ENCODE data around the gene ARPC1A.

ARPC1A gene

GRCh38 chr7:99362801-99363200, 37.1 kb downstream of the ARPC1A start:
- H4K20me1 ChIP-seq (ENCODE audit: insufficient read depth, low read length), result no peaks in the 10 kb centered on the region
- H3K9me3 ChIP-seq (ENCODE audit: low read length), result no peaks in the 10 kb centered on the region
- H2AFZ ChIP-seq (ENCODE audit: low read length), result no peak overlapping the region
- H3K9ac ChIP-seq (ENCODE audit: low read length), result no peak overlapping the region
- no peaks in the 10 kb centered on the region for H3K4me1 ChIP-seq (ENCODE audit: insufficient read depth, low read length, severe bottlenecking)
- no peaks in the 10 kb centered on the region for H3K27me3 ChIP-seq (ENCODE audit: insufficient read depth, low read length)
- H3K4me3 ChIP-seq (ENCODE audit: low read depth, low read length, poor library complexity, severe bottlenecking), result no peak overlapping the region
- no peak for TF ChIP-seq CTCF (IDR thresholded peaks at IDR 0.05; ENCODE audit: low read length)
- no peaks in the 10 kb centered on the region for H3K79me2 ChIP-seq (ENCODE audit: insufficient read depth, low read length)
- H3F3A ChIP-seq (ENCODE audit: insufficient read depth, low read length), result 0 out of 2 replicates have a peak, but pooled peaks cover 5% of the 10 kb centered on the region
- H3K36me3 ChIP-seq (ENCODE audit: insufficient read depth, low read length), result peaks cover 86% of the 10 kb centered on the region
- no peaks in the 10 kb centered on the region for H3K9me2 ChIP-seq (ENCODE audit: low read depth, low read length)
- H3K27ac ChIP-seq (ENCODE audit: low read depth, low read length, poor library complexity, severe bottlenecking), result no peak overlapping the region
- H3K4me2 ChIP-seq (ENCODE audit: low read length), result no peak overlapping the region

- Histone ChIP-seq H3F3A (ENCODE audit: insufficient read depth, low read length) (0 out of 2 replicates have a peak, but pooled peaks cover 5% of the 10 kb centered on the region), H3K9ac (ENCODE audit: low read length) (no peak overlapping the region), H3K9me3 (ENCODE audit: low read length) (no peaks in the 10 kb centered on the region), H3K27me3 (ENCODE audit: insufficient read depth, low read length) (no peaks in the 10 kb centered on the region), H3K27ac (ENCODE audit: low read depth, low read length, poor library complexity, severe bottlenecking) (no peak overlapping the region), H3K79me2 (ENCODE audit: insufficient read depth, low read length) (no peaks in the 10 kb centered on the region), H2AFZ (ENCODE audit: low read length) (no peak overlapping the region), H3K4me2 (ENCODE audit: low read length) (no peak overlapping the region), H3K4me1 (ENCODE audit: insufficient read depth, low read length, severe bottlenecking) (no peaks in the 10 kb centered on the region), H3K36me3 (ENCODE audit: insufficient read depth, low read length) (peaks cover 81% of the 10 kb centered on the region), H3K4me3 (ENCODE audit: low read depth, low read length, poor library complexity, severe bottlenecking) (no peak overlapping the region), H3K9me2 (ENCODE audit: low read depth, low read length) (no peaks in the 10 kb centered on the region), H4K20me1 (ENCODE audit: insufficient read depth, low read length) (no peaks in the 10 kb centered on the region)
- no peak for TF ChIP-seq CTCF (IDR thresholded peaks at IDR 0.05; ENCODE audit: low read length)
- no peak for TF ChIP-seq EZH2 (IDR thresholded peaks at IDR 0.05; ENCODE audit: borderline replicate concordance, low read length)
Measured at GRCh38 chr7:99363286-99363685, 37.6 kb downstream of the ARPC1A start.

GRCh38 chr7:99365318-99366141, 39.8 kb downstream of the ARPC1A start:
- Histone ChIP-seq H3K9ac (ENCODE audit: low read length) (no peak overlapping the region), H3K4me3 (ENCODE audit: low read depth, low read length, poor library complexity, severe bottlenecking) (no peak overlapping the region), H4K20me1 (ENCODE audit: insufficient read depth, low read length) (no peaks in the 10 kb centered on the region), H3K36me3 (ENCODE audit: insufficient read depth, low read length) (peaks cover 73% of the 10 kb centered on the region), H3K27me3 (ENCODE audit: insufficient read depth, low read length) (no peaks in the 10 kb centered on the region), H3F3A (ENCODE audit: insufficient read depth, low read length) (0 out of 2 replicates have a peak, but pooled peaks cover 5% of the 10 kb centered on the region), H3K9me3 (ENCODE audit: low read length) (no peaks in the 10 kb centered on the region), H3K79me2 (ENCODE audit: insufficient read depth, low read length) (no peaks in the 10 kb centered on the region), H3K9me2 (ENCODE audit: low read depth, low read length) (no peaks in the 10 kb centered on the region), H2AFZ (ENCODE audit: low read length) (no peak overlapping the region), H3K4me1 (ENCODE audit: insufficient read depth, low read length, severe bottlenecking) (no peaks in the 10 kb centered on the region), H3K4me2 (ENCODE audit: low read length) (no peak overlapping the region), H3K27ac (ENCODE audit: low read depth, low read length, poor library complexity, severe bottlenecking) (no peak overlapping the region)
- peak; percentile 70 for TF ChIP-seq CTCF (IDR thresholded peaks at IDR 0.05; ENCODE audit: low read length)
- no peak for TF ChIP-seq EZH2 (IDR thresholded peaks at IDR 0.05; ENCODE audit: borderline replicate concordance, low read length)

All from OCI-LY1 (cell line).